ENCODE data around the gene ZNF148.

Gene ZNF148

GRCh38 chr3:125191256-125191655, 183.9 kb downstream of the ZNF148 start:
- no peak for DNase-seq (ENCODE audit: low read depth)

GRCh38 chr3:125190786-125191185, 184.3 kb downstream of the ZNF148 start:
- DNase-seq (ENCODE audit: low read depth): no peak

GRCh38 chr3:125189378-125190165, 185.6 kb downstream of the ZNF148 start:
- DNase-seq (ENCODE audit: low read depth): no peak

GRCh38 chr3:125188955-125189354, 186.2 kb downstream of the ZNF148 start:
- DNase-seq (ENCODE audit: low read depth): no peak

GRCh38 chr3:125187599-125187910, 187.6 kb downstream of the ZNF148 start:
- DNase-seq (ENCODE audit: low read depth): no peak

GRCh38 chr3:125186800-125187598, 188.1 kb downstream of the ZNF148 start:
- DNase-seq (ENCODE audit: low read depth): no peak

- no peak for DNase-seq (ENCODE audit: low read depth)
Observed at GRCh38 chr3:125186261-125186787, 188.8 kb downstream of the ZNF148 start.

- DNase-seq (ENCODE audit: low read depth): no peak
Observed at GRCh38 chr3:125185805-125186204, 189.3 kb downstream of the ZNF148 start.

- DNase-seq (ENCODE audit: low read depth): no peak
Observed at GRCh38 chr3:125179884-125180240, 195.3 kb downstream of the ZNF148 start.

- DNase-seq (ENCODE audit: low read depth): no peak
Observed at GRCh38 chr3:125179143-125179883, 195.8 kb downstream of the ZNF148 start.

GRCh38 chr3:125177746-125178145, 197.4 kb downstream of the ZNF148 start:
- DNase-seq (ENCODE audit: low read depth): no peak

Data from activated T-helper 1 cell treated with Interleukin-2 at 50 U/mL for 16 hours (primary cell).